HG03066 (cell line): Measurements from ENCODE around the gene ZNF385C.
"Not testable (repeated sequence)": the region's sequence is repeated elsewhere in the genome, so short reads cannot be mapped to it uniquely, and the experiment has no call there.

Experiments used
- ATAC-seq: cut with Tn5 transposase; IDR thresholded peaks from one replicate; pipeline ENCODE4 v1.9.1; 2021; ENCODE audit warnings: low read depth; ENCODE audit not compliant: unreplicated experiment

ZNF385C gene

DNA sequence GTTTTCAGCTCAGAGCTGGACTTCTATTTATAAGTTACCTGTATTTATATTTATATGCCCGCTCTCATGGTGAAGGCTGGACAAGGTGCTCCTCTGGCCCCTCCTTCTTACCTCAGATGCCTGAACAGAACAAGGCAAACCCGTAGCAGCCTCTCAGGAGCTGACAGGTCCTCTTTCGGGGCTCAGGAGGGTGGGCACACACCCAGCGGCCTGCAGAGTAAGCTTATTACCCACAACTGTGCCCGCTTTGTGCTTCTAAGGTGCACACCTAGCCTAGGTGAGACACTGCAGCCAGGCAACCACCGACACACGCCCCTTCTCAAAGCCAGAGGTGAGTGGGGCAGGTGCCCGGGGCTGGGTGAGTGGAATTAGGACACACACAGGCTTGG is 73.1 kb downstream of the ZNF385C start:
- ATAC-seq = no peak

DNA sequence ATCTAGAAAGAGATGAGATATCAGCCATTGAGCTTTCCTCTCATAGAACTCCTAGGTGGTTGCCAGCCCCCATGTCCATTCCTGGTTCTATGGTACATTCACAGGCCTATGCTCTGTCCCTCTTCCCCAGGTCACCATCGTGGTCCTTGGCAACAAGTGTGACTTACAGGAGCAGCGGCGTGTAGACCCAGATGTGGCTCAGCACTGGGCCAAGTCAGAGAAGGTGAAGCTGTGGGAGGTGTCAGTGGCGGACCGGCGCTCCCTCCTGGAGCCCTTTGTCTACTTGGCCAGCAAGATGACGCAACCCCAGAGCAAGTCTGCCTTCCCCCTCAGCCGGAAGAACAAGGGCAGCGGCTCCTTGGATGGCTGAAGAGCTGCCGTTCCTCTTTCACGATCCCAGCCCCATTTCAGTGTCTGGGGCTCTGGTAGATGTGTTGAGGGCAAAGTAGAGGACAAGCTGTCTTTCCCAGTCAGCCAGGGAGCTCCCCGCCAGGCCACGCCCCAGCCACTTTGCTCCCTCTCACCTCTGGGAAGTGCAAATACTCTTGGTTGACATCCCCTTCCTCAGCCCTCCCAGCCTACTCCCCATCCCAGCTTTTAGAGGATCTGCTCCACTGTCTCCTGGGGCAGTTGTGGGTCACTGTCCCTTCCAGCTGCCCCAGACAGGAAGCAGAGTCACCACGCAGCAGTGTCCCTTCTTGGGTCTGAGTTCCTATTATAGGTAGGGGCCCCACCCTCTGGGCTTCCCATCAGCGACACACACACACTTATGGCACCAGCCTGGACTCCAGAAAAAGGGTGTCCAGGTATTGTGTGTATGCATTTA is 74.5 kb downstream of the ZNF385C start:
- ATAC-seq = no peak

DNA sequence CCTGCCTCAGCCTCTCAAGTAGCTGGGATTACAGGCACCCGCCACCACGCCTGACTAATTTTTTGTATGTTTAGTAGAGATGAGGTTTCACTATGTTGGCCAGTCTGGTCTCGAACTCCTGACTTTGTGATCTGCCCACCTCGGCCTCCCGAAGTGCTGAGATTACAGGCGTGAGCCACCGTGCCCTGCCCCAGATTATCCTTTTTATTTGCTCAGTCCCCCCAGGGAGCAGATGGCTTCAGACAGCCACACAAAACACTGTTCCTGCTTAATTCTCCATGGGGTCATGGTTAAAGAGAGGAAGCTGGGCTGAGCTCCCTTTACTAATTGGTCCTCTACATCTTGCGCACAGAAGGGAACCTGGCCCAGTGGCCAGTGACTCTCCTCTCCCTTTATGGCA is 77.4 kb downstream of the ZNF385C start:
- ATAC-seq = not testable (repeated sequence)

DNA sequence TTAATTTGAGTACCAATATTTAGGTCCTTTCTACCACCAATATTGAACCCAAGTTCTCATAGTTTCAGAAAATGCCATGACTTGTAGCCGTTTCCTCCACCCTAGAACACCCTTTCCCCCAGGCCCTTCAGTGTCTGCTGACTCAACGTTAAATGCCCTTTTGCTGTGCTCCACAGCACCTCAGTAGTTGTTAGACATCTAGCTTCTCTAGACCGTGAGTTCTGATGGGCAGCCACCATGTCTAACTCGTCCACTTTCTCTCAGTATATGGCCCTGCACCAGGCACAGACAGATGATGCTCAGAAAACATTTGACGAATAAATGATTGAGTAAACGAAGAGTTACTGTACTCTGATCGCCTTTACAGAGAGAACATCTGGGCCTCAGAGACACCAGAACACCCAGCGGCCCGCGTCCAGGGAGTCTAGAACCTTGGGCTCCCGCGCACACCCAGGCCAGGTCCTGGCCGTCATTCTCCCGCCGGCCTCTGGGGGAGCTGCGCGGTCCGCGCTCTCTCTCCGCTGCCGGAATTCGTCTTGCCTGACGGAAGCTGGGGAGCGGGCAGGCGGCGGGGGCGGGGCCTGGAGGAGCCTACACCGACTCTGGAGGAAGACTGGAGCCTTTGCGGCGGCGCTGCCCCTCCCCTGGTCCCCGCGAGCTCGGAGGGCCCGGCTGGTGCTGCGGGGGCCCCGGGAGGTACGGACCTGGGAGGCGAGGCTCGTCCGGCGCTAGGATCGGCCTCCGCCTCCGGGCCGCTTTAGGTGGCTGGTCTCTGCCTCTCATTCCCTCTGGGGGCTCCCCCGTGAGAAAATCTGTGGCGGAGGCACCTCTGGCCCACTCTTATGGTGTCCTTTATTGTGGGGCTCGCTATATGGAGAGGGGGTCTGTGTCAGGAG is 78.5 kb downstream of the ZNF385C start, which contains the start of gene NKIRAS2:
TSS of gene NKIRAS2 (plus strand) at position 582 of the 896 bp plus-strand sequence. CDS start 1,488 bp downstream, outside the sequence.
- ATAC-seq = peak; percentile 59

DNA sequence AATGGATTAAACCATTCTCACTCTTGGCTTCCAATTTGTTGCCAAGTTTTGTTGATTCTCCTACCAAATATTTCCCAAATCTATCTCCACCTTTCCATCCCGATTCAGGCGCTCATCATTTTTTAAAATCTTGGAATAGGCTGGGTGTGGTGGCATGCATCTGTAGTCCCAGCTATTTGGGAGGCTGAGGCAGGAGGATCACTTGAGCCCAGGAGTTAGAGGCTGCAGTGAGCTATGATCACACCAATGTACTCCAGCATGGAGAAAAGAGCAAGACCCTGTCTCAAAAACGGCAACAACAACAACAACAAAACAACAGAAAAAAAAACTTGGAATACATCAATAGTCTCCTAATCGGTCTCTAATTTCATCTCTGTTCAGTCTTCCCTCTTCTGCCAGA is 79.3 kb downstream of the ZNF385C start:
- no peak for ATAC-seq

DNA sequence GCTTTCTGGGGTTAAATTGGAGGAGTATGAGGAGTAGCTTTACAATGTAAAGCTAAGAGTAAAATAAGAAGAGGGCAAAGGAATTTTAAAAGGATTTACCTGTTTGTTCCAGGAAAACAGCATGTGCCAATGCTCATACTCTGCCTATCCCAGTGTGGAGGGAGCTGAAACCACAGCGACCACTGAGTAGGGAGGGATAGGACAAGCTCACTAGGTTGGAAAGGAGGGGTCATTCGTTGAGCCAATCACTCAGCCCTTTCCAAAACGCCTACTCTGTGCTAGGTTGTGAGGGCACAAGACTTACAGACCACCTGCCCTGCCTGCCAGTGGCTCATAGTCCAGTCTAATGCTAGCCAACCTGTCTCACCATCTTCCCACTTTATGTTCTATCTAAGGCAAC is 79.9 kb downstream of the ZNF385C start:
- no peak for ATAC-seq

DNA sequence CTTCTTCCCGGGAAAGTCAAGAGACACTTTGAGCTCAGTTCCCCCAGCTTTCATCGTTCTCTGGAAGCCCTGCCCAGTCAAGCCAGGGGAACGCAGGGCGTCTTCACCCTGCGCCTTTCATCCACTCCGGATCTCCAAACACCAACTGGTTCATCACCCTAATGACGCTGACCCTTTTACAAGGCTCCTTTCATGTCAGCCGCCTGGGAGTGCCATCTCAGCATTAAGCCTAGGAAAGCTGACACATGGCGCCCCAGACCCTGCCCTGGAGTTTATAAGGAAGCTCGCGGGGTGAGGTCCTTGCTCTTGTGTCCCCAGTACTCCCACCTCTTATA is 80.4 kb downstream of the ZNF385C start:
- ATAC-seq = no peak

DNA sequence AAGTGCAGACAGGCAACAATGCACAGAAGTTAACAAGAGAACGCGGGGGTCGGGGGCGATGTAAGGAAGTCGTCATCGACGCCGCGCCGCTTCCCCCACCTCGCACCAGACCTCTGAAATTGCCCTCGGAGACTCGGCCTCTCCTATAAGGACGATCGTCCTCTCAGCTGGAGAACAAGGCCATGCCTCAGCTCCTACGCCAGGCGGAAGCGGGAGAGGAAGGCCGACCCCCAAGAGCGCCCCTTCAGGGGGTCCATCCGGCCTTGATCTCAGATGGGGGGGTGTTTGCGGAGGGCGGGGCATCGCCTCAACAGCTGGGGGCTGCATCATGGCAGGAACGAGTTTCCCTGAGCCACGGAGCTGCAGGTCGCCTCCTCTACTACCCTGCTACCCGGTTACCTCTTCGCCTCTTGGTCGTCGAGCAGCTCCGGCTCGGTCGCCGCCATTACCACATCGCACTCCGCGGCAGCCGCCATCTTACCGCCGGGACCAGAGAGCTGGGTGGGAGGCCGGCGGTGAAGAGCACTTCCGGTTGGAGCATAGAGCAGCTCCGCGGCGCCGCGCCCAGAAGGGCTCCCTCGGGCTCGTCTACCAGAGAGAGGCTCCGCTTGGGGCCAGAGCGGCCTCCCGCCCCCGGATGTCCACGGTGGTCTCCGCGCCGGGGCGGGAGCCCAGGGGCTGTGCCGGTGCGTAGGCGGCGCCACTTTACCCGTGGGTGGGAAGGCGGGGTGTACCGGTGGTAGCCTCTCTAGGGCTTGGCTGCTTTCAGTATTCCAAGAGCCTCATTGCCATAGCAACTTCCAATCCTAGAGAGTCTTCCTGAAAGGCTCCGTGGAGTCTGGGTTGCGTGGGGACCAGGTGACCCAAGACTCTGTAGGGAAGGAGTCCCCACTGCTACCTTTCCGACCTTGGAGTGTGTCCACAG is 81.1 kb downstream of the ZNF385C start, which contains the start of gene DNAJC7:
TSS of gene DNAJC7 (minus strand) at position 499 of the 925 bp plus-strand sequence. CDS start at position 476, 23 bp downstream.
- ATAC-seq = peak; percentile 80

DNA sequence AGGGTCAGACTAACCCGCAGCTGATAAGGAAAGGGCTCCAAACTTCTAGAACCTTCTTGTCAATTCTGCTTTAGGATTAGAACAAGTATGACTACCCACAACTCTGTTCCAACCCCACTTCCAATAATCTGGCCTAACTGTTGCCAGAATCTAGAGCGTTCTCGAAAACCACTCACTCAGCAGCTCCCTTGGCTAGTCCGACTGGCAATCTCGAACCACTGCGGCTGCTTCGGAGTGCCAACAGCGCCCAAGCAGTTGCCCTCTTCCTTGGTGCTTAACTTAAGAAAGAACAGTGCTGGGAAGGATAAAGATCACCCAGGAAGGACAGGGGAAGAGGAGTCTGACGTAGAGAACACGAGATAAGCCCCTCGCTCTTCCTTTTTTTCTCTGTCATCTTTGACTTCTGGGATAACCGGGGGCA is 81.9 kb downstream of the ZNF385C start:
- no peak for ATAC-seq

DNA sequence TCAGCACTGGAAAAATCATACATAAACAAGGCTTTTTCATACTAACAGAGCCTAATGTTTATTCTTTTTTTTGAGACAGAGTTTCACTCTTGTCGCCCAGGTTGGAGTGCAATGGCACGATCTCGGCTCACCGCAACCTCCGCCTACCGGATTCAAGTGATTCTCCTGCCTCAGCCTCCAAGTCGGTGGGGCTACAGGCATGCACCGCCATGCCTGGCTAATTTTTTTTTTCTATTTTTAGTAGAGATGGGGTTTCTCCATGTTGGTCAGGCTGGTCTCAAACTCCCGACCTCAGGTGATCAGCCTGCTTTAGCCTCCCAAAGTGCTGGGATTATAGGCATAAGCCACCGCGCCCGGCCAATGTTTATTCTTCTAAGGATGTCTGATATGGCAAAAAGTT is 84.5 kb downstream of the ZNF385C start:
- not testable (repeated sequence) for ATAC-seq

DNA sequence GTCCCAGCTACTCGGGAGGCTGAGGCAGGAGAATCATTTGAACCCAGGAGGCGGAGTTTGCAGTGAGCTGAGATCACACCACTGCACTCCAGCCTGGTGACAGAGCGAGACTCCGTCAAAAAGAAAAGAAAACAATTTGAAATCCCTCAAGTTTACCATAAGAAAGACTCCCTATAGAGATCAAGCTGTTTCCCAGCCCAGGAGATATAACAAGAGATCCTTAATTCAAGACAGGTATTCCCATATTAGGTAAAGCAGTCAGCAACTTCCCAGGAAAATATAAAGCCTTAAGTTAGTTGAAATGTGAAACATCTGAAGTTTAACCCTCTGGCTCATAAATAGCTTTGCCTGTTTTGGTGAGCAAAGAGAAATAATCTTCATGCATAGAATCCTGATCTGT is 85.9 kb downstream of the ZNF385C start:
- not testable (repeated sequence) for ATAC-seq

DNA sequence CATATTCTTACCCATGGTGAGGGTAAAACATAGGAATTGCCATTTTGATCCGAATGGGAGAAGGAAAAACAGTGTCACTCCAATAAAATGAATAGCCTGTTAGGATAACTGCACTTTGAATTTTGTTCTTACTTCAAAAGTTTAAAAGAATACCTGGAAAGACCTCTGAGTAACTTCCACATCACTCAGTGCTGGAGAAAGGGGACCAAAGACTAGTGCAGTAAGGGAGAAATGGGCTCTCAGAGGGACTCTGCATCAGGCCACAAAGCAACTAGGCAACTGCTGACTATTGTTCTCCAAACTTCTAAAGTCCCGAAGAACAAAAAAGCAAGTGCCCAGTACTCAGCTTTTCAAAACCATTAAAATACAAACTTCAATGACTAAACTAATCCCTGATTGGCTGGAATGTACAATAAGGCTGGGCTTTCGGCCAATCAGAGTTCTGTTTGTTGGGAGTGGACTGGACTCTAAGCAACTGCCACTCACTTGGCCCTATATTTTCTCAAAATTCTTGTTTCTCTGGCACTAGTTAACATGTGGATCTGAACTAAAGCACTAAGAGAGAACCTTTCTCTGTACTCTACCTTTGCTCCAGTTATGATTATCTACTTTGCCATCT is 87.3 kb downstream of the ZNF385C start:
- no peak for ATAC-seq

DNA sequence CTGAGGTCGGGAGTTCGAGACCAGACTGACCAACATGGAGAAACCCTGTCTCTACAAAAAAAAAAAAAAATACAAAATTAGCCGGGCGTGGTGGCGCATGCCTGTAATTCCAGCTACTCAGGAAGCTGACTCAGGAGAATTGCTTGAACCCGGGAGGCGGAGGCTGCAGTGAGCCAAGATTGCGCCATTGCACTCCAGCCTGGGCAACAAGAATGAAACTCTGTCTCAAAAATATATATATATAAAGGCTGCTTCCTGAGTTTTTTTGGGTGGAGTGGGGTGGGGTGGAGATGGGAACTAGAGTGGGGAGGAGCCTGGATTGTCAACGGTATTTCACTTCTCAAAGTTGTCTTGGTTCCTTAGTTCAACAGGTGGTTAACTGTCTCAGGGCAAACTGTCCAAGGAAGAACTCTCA is 88.0 kb downstream of the ZNF385C start:
- not testable (repeated sequence) for ATAC-seq

DNA sequence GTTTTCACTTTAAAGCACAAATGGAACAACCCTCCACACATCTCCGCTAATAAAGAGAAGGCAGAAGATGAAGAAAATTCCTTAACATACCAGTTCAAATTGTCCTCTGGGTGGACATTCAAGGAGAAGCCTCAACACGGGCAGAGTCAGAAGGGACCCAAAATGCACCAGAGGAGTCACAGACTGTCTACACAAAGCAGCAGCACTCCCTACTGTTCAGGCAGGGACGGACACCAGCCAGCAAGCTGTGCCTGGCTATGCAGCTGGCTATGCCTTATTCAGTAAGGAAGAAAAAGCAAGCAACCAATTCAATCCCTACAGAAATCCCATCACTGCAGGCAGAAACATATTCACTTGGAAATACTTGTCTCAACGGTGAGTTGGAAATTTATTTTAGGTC is 89.1 kb downstream of the ZNF385C start:
- no peak for ATAC-seq

DNA sequence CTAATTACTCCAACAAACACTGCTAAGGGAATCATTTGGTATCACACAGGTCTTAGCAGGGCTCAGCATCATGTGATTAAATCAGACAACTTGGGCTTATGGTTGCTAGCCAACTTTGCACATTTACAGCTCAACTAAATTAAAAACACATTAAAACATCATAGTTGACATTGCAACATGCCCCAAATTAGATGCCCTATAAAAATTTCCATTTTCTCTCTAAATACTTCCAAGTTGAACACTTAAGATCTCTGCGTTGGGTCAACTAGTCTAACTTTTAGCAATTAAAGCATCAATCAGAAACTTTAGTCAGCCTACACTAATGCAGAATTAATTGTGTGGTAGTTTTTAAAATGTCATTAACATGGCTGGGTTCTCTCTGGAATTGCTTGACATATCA is 93.1 kb downstream of the ZNF385C start:
- no peak for ATAC-seq

DNA sequence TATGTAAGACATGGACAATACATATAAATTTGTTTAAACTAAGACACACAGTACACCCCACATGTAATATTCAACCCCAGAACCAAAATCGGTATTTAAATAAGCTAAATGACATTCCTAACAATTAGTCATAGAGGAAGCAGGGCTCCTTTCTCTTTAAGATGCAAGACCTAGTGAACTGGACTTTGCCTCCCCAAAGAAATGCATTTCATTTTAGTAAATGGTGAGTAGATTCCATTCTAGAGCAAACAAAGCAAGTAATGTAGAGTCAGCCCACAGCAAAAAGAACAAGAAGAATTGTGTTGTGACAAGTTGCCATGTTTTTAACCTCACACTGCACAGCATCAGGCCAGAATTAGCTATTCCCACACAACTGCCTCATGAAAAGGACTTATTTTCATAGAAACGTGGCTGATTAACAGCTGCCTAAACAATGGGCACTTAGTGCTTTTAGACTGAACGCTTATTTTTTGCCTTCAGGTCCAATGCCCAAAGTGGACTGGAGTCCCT is 95.4 kb downstream of the ZNF385C start:
- no peak for ATAC-seq

DNA sequence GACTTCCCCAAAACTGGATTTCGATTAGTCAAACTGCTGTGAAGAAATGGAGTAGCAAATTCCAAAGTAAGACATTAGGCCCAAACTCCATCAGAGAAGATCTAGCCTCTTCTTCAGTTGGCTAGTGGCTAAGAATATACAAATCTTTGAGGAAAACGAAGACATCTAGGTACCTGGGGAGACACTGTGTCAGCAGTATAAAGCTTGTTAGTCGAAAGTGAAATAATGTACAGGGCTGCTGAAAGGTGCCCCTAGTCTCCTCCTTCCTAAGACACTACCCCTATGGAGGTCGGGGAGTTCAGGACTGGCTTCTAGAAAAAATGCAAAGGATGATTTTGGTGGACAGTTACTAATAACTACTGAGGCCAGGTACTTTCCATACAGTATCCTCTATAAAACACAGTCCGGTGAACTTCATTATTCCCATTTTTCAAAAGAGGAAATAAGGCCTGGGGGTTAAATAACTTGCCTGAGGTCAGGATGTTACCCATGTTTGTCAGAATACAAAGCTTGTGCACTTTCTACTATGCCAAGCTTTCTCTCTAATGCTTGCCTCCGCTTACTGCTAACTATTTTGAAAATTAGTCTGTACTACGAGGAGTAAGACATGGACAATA is 96.0 kb downstream of the ZNF385C start:
- no peak for ATAC-seq

DNA sequence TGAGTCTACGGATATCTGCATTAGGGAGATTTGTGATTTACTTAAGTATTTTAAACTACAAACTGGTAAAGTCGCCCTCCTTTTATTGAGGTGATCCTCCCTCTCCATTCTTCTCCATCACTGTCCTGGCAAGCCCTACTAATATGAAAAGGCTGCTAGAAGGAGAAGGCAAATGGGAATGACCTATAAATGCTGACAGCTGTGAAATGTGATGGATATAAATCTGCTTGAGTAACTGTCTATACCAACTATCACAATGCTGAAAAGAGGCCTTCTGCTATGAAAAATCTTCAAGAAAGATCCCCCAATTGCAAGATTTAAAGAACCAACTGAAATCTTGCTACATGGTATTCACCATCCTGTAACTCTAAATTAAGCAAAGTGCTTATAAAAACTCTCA is 96.5 kb downstream of the ZNF385C start:
- ATAC-seq = no peak

DNA sequence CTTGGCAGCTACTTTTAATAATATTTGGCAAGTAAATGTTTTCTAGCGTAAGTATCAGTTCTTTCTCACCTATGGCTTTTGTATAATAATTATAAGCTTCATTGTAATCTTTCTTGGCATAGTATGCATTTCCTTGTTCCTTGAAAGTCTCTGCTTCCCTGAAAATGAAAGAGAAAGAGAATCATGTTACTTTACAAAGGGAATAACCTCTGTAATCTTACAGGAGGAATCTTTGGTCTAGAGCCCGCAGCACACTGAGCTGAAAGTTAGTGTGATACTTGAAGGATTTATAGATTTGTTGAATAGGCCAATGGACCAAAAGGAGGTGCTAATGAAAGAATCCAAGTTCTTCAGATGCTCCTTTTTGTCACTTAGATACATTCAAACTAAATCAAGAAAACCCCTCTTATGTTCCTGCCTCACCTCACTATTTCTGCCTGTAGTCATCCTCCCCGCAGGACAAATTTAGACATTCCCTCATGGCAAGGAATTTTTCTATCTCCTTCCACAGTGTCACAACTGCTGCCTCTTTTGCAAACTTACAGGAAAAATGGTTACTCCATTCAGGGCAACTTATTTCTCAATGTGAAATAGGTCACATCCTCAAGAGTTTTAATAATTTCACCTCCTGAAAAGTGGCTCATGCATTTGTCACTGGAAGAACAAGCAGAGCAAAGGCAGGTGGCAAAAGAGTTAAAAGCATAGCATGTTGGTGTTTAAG is 97.7 kb downstream of the ZNF385C start:
- no peak for ATAC-seq
